ENCODE measurements around the gene TCN1.
"Not testable (repeated sequence)": the region's sequence is repeated elsewhere in the genome, so short reads cannot be mapped to it uniquely, and the experiment has no call there.

DNA sequence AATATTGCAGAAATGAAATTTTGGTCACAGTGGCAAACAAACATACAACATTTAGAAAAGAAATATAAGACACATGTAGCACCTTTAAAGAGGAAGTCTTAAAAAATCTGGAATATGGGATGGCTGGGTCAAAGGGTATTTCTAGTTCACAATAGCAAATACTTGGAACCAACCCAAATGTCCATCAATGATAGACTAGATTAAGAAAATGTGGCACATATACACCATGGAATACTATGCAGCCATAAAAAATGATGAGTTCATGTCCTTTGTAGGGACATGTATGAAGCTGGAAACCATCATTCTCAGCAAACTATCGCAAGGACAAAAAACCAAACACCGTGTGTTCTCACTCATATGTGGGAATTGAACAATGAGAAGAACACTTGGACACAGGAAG, 37.3 kb upstream of the TCN1 start:
- TF ChIP-seq, protein P1, sequence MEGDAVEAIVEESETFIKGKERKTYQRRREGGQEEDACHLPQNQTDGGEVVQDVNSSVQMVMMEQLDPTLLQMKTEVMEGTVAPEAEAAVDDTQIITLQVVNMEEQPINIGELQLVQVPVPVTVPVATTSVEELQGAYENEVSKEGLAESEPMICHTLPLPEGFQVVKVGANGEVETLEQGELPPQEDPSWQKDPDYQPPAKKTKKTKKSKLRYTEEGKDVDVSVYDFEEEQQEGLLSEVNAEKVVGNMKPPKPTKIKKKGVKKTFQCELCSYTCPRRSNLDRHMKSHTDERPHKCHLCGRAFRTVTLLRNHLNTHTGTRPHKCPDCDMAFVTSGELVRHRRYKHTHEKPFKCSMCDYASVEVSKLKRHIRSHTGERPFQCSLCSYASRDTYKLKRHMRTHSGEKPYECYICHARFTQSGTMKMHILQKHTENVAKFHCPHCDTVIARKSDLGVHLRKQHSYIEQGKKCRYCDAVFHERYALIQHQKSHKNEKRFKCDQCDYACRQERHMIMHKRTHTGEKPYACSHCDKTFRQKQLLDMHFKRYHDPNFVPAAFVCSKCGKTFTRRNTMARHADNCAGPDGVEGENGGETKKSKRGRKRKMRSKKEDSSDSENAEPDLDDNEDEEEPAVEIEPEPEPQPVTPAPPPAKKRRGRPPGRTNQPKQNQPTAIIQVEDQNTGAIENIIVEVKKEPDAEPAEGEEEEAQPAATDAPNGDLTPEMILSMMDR (IDR thresholded peaks at IDR 0.05): not testable (repeated sequence)
- not testable (repeated sequence) for TF ChIP-seq POLR2A (IDR thresholded peaks at IDR 0.05)
